Measurements from ENCODE around the gene PTPN18.

DNA sequence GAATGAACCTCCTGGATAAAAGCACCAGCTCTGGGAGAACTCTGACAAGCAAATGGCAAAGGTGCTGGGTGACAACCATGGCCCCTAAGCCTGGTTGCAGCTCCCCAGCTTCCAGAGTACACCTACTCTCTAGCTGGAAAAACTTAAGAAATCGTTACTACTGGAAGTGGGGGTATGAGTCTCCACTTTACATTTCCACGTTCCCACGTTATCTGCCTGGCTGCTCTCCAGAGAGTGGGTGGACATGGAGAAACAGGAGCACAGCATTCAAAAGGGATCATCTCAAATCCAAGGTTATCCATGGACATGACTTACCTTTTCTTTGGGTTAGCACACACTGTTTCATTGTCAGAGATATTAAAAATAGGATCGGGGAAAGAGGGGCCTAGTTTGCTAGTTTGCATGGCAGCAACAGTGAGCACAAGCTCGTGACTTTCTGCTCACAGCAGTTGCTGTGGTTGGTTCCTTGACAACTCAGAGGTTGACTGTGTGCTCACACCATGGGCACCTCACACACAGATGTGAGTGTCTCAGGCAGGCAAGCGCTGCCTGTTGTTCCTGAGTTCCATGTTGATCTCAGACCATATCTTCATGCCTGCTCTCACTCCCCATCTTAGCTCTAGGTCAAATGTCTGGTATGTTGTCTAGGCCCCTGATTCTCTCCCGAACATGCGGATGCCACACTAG is 32.5 kb downstream of the PTPN18 start:
- TF ChIP-seq, protein P1, sequence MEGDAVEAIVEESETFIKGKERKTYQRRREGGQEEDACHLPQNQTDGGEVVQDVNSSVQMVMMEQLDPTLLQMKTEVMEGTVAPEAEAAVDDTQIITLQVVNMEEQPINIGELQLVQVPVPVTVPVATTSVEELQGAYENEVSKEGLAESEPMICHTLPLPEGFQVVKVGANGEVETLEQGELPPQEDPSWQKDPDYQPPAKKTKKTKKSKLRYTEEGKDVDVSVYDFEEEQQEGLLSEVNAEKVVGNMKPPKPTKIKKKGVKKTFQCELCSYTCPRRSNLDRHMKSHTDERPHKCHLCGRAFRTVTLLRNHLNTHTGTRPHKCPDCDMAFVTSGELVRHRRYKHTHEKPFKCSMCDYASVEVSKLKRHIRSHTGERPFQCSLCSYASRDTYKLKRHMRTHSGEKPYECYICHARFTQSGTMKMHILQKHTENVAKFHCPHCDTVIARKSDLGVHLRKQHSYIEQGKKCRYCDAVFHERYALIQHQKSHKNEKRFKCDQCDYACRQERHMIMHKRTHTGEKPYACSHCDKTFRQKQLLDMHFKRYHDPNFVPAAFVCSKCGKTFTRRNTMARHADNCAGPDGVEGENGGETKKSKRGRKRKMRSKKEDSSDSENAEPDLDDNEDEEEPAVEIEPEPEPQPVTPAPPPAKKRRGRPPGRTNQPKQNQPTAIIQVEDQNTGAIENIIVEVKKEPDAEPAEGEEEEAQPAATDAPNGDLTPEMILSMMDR (IDR thresholded peaks at IDR 0.05) = no peak
- TF ChIP-seq EP300 (IDR thresholded peaks at IDR 0.05) = no peak
- TF ChIP-seq POLR2AphosphoS5 (IDR thresholded peaks at IDR 0.05) = no peak
- TF ChIP-seq POLR2A (IDR thresholded peaks at IDR 0.05) = no peak
